Spleen (tissue), 11 donors: ENCODE measurements around the gene PAPPA. TPM values are rescaled to one million over a fixed set of nuclear protein-coding genes. Genes with fewer than 3 reads are reported as not detected.

Experiments
- DNase-seq: peaks from one replicate; pipeline ENCODE4 v3.0.0-alpha.2; 2020
- H3K27ac ChIP-seq, 8 donors: fragments of 200-600 bp; sonication (generic) in 7 of 8; 1 replicate in 4 of 8; 2 replicates in 4 of 8; pipeline versions ENCODE4 v1.5.0 to v1.8.0; 2016 to 2021; ENCODE audit warnings: inconsistent platforms in 4 of 8, mild to moderate bottlenecking in 4 of 8, moderate library complexity in 1 of 8
- H3K27me3 ChIP-seq, 7 donors: fragments of 200-600 bp; sonication (generic) in 6 of 7; replicated peaks in 1 of 7; 1 replicate in 4 of 7; 2 replicates in 3 of 7; pipeline versions ENCODE4 v1.5.0 to v1.8.0; 2016 to 2021; ENCODE audit warnings: inconsistent platforms in 3 of 7, mild to moderate bottlenecking in 1 of 7
- H3K36me3 ChIP-seq, 6 donors: fragments of 200-600 bp; sonication (generic) in 5 of 6; 1 replicate in 4 of 6; 2 replicates in 2 of 6; pipeline versions ENCODE4 v1.5.0 to v1.8.0; 2016 to 2021; ENCODE audit warnings: inconsistent platforms in 2 of 6
- H3K4me1 ChIP-seq, 6 donors: fragments of 200-600 bp; sonication (generic) in 5 of 6; 1 replicate in 3 of 6; 2 replicates in 3 of 6; pipeline versions ENCODE4 v1.5.0 to v1.8.0; 2016 to 2021; ENCODE audit warnings: inconsistent platforms in 3 of 6
- H3K4me3 ChIP-seq, 8 donors: fragments of 200-600 bp; sonication (generic) in 7 of 8; 1 replicate in 4 of 8; 2 replicates in 4 of 8; pipeline versions ENCODE4 v1.5.0 to v1.8.0; 2016 to 2021; ENCODE audit warnings: inconsistent platforms in 4 of 8, mild to moderate bottlenecking in 4 of 8, moderate library complexity in 2 of 8
- H3K9me3 ChIP-seq, 8 donors: fragments of 200-600 bp; sonication (generic) in 7 of 8; 1 replicate in 4 of 8; 2 replicates in 4 of 8; pipeline versions ENCODE4 v1.5.0 to v1.8.0; 2016 to 2021; ENCODE audit warnings: inconsistent platforms in 4 of 8
- POLR2A ChIP-seq, 3 donors: fragments of 450-650 bp; IDR thresholded peaks; one replicate each; pipeline ENCODE4 v1.5.1; 2017; ENCODE audit warnings: antibody characterized with exemption in 3 of 3, mild to moderate bottlenecking in 1 of 3
- POLR2AphosphoS5 ChIP-seq, 3 donors: sonication (generic); formaldehyde crosslinking; IDR thresholded peaks; one replicate each; pipeline ENCODE4 v1.5.1; 2017; ENCODE audit warnings: antibody characterized with exemption in 3 of 3
- WGBS, 5 donors: extraction: QIAGEN DNeasy Blood & Tissue Kit in 3 of 5; methylation state at CpG; one replicate each; pipeline versions ENCODE4 v1.1.5 to v1.1.7; 2013 to 2018; 5-methylcytosine and 5-hydroxymethylcytosine counted together
- intact Hi-C: fragments of 100-400 bp; cut with DNase I; formaldehyde crosslinking; loops from one replicate; pipeline ENCODE4 v1.15.0; 2023; ENCODE audit warnings: low total_unique reads
- polyA plus RNA-seq, 3 donors: library from polyadenylated mRNA; stranded (reverse); fragments of 200-250 nt; gene quantifications; one replicate each; pipeline ENCODE4 v1.2.1, GENCODE V29; 2013
- total RNA-seq, 7 donors: library from RNA; depleted of rRNA in 3 of 7; stranded (reverse); fragments of >200 nt in 3 of 7; fragmentation: NEBNext Ultra II Directional in 4 of 7; extraction: Animal tissue kit (Norgen Biotek cat#: 25700) in 4 of 7; gene quantifications; one replicate each; pipeline versions ENCODE4 v1.1.0 to v1.2.1, GENCODE V29; 2016 to 2021
- TF ChIP-seq, protein P1 (sequence below), 11 experiments: fragments of 200-600 bp in 7 of 11; fragments of 450-650 bp in 4 of 11; sonication (generic) in 4 of 11; IDR thresholded peaks in 8 of 11; conservative IDR thresholded peaks in 3 of 11; 1 replicate in 7 of 11; 2 replicates in 4 of 11; pipeline versions ENCODE4 v1.4.0 to v1.8.0; 2016 to 2021; ENCODE audit warnings: antibody characterized with exemption in 11 of 11, inconsistent platforms in 4 of 11, mild to moderate bottlenecking in 1 of 11
- donor health status: healthy with polysubstance abuse.
- donor health status: DM: no; HTN: no; CAD: no; lungs with moderate emphysema.
- donor health status: DM: no; HTN: no; CAD: no.
- donor health status: Bipolar disorder and iron deficiency.
- donor health status: healthy.
- donor health status: DM: no; HTN: no; CAD: no.
- donor health status: DM: yes; HTN: yes; CAD: no.

Gene PAPPA
- total and polyA plus RNA-seq, 10 donors, result 0.13 to 1.4 (median 0.45) TPM

DNA sequence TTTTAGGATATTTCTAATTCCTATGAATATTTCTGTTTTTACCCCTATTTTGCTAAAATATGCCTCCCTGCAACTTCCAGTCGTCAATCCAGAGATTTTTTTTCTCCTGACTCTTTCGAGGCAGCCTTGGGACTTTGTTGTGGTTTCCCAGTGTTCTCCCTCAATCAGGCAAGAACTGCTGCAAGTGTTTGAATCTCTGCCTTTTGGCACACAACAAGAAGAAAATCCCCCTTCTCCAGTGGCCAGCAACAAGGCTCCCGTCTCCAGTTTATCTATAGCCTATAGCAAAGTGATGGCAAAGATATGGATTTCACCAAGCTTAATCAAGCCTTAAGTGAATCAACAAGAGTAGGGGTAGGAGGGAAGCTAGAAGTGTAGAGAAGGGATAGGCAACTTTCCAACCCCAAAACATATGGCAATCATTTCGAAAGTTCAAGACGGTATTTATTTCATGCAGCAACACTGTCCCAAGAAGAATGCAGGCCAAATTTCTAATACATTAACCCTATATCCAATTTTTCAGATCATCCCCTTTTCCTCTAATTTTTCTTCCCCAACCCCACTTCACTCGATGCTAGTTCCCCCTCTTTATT lies 37.7 kb upstream of the PAPPA start:
- Histone ChIP-seq H3K27me3 (no peaks in the 10 kb centered on the region), H3K4me3 (no peak overlapping the region), H3K36me3 (no peaks in the 10 kb centered on the region), H3K9me3 (peaks cover 0 to 22% (median 12%) of the 10 kb centered on the region in 8 donors), H3K4me1 (no peaks in the 10 kb centered on the region), H3K27ac (no peak overlapping the region)
- WGBS, 5 donors, result 51 to 61% (median 56%) methylated on average over 6 of the region's 6 CpGs
- no peak for DNase-seq
- intact Hi-C loops, result no loop called here
- TF ChIP-seq, protein P1, sequence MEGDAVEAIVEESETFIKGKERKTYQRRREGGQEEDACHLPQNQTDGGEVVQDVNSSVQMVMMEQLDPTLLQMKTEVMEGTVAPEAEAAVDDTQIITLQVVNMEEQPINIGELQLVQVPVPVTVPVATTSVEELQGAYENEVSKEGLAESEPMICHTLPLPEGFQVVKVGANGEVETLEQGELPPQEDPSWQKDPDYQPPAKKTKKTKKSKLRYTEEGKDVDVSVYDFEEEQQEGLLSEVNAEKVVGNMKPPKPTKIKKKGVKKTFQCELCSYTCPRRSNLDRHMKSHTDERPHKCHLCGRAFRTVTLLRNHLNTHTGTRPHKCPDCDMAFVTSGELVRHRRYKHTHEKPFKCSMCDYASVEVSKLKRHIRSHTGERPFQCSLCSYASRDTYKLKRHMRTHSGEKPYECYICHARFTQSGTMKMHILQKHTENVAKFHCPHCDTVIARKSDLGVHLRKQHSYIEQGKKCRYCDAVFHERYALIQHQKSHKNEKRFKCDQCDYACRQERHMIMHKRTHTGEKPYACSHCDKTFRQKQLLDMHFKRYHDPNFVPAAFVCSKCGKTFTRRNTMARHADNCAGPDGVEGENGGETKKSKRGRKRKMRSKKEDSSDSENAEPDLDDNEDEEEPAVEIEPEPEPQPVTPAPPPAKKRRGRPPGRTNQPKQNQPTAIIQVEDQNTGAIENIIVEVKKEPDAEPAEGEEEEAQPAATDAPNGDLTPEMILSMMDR (IDR thresholded peaks at IDR 0.05 in 8 of 11, conservative IDR thresholded peaks at IDR 0.05 in 3 of 11), result no peak
- TF ChIP-seq POLR2A (IDR thresholded peaks at IDR 0.05) (no peak), POLR2AphosphoS5 (IDR thresholded peaks at IDR 0.05) (no peak)

DNA sequence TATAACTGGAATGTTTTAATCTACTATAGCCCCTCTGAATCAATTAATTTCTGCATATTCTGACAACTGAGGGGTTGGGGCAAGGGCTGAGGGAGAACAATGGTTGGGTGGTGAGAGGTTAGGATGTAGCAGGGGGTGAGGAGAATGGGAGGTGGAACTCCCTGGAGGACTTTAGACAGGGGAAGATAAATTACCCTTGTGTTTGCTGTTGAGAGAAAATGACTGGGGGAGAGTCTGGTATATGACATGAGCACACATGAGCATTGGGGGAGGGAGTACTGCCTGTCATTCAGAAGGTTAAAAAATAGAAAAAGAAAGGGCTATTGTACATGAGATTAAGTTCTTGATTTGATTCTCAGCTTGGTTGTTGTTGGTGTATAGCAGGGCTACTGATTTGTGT lies 37.2 kb upstream of the PAPPA start:
- no peak overlapping the region for H3K27ac ChIP-seq
- TF ChIP-seq, protein P1 (IDR thresholded peaks at IDR 0.05 in 8 of 11, conservative IDR thresholded peaks at IDR 0.05 in 3 of 11), result no peak
- TF ChIP-seq POLR2AphosphoS5 (IDR thresholded peaks at IDR 0.05) (no peak), POLR2A (IDR thresholded peaks at IDR 0.05) (no peak)
- no peaks in the 10 kb centered on the region for H3K27me3 ChIP-seq
- peaks cover 0 to 22% (median 12%) of the 10 kb centered on the region in 8 donors for H3K9me3 ChIP-seq
- no peak for DNase-seq
- no peaks in the 10 kb centered on the region for H3K4me1 ChIP-seq
- H3K36me3 ChIP-seq, result no peaks in the 10 kb centered on the region
- intact Hi-C loops, result no loop called here
- H3K4me3 ChIP-seq, result no peak overlapping the region

DNA sequence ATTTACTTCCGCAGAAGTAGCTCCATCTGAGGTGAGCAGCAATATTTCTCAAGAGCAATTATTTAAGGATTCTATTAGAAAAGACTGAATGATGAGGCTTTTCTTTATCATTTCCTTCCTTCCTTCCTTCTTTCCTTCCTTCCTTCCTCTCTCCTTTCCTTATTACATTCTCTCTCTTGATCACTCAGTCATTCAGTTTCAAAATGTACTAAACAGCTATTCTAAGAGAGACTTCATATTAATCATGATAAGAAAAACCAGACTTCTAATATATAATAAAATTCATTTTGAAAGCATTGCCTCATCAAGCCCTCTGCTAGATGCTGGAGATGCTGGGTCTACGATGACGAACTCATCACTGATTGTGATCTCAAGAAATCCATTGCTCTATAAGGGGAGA lies 30.4 kb upstream of the PAPPA start:
- intact Hi-C loops, result no loop called here
- H3K27ac ChIP-seq, result no peak overlapping the region
- 80 to 93% (median 87%) methylated on average over 3 of the region's 3 CpGs for WGBS, 5 donors

DNA sequence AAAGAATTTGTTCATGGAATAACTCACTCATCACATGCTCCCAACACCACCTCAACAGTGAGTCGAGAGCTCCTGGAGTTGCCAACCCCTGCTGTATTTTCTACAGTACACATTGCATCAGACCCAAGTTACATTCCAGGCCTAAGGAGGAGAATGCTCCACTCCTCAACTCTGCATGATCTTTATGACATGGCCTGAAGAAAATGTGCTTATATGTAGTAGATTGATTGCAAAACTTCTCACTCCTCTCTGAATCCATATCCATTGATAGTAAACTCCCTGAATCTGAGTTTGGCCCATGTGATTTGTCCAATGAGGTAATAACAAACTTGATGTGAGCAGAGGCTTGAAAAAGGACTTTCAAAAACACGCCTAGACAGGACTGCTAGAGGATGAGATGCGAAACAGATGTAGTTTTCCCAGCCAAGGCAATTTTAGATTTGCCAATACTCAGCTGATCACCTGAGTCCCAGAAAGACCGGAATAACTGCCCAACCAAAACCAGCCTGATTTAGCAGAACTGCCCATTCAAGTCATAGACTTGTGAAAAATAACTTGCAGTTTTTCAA lies 29.0 kb upstream of the PAPPA start:
- Histone ChIP-seq H3K27me3 (no peaks in the 10 kb centered on the region), H3K4me1 (no peaks in the 10 kb centered on the region), H3K27ac (no peak overlapping the region), H3K9me3 (peaks cover 0 to 4% (median 0%) of the 10 kb centered on the region in 8 donors), H3K36me3 (no peaks in the 10 kb centered on the region), H3K4me3 (no peak overlapping the region)
- intact Hi-C loops, result no loop called here
- WGBS, 5 donors, result 81 to 91% (median 84%) methylated on average over 4 of the region's 4 CpGs
- no peak for DNase-seq
- TF ChIP-seq POLR2AphosphoS5 (IDR thresholded peaks at IDR 0.05) (no peak), POLR2A (IDR thresholded peaks at IDR 0.05) (no peak)

More for the DNA sequence above, 30.4 kb upstream of the PAPPA start:
- Histone ChIP-seq H3K4me1 (no peaks in the 10 kb centered on the region), H3K27me3 (no peaks in the 10 kb centered on the region), H3K4me3 (no peak overlapping the region), H3K36me3 (no peaks in the 10 kb centered on the region), H3K9me3 (peaks cover 0 to 18% (median 7%) of the 10 kb centered on the region in 8 donors)
- TF ChIP-seq POLR2AphosphoS5 (IDR thresholded peaks at IDR 0.05) (no peak), POLR2A (IDR thresholded peaks at IDR 0.05) (no peak)
- TF ChIP-seq, protein P1 (IDR thresholded peaks at IDR 0.05 in 8 of 11, conservative IDR thresholded peaks at IDR 0.05 in 3 of 11), result no peak
- DNase-seq, result no peak
